Ishikawa (cell line): Measurements from ENCODE around the gene DCXR.

ENCODE experiments used
- CEBPB ChIP-seq: IDR thresholded peaks from 2 replicates; pipeline ENCODE4 v1.6.1; 2012
- CREB1 ChIP-seq: IDR thresholded peaks from 2 replicates; pipeline ENCODE4 v1.6.1; 2012; ENCODE audit warnings: low read depth
- EGR1 ChIP-seq: IDR thresholded peaks from 2 replicates; pipeline ENCODE4 v1.6.1; 2012
- EP300 ChIP-seq: IDR thresholded peaks from 2 replicates; pipeline ENCODE4 v1.6.1; 2012; ENCODE audit warnings: borderline replicate concordance
- NFIC ChIP-seq: IDR thresholded peaks from 2 replicates; pipeline ENCODE4 v1.6.1; 2012
- RAD21 ChIP-seq: IDR thresholded peaks from 2 replicates; pipeline ENCODE4 v1.6.1; 2012; ENCODE audit warnings: low read depth
- REST ChIP-seq: IDR thresholded peaks from 2 replicates; pipeline ENCODE4 v1.6.1; 2012; ENCODE audit warnings: low read depth, mild to moderate bottlenecking
- TAF1 ChIP-seq: IDR thresholded peaks from 2 replicates; pipeline ENCODE4 v1.6.1; 2012; ENCODE audit warnings: low read depth, mild to moderate bottlenecking
- TCF12 ChIP-seq: IDR thresholded peaks from 2 replicates; pipeline ENCODE4 v1.6.1; 2012; ENCODE audit warnings: low read depth
- YY1 ChIP-seq: IDR thresholded peaks from 2 replicates; pipeline ENCODE4 v1.6.1; 2012; ENCODE audit warnings: low read depth
- ZBTB7A ChIP-seq: IDR thresholded peaks from 2 replicates; pipeline ENCODE4 v1.6.1; 2012; ENCODE audit warnings: low read depth
- TF ChIP-seq, protein P1 (sequence below): IDR thresholded peaks from 2 replicates; pipeline ENCODE4 v1.6.1; 2012
- TF ChIP-seq, protein P2 (sequence below): IDR thresholded peaks from 2 replicates; pipeline ENCODE4 v1.6.1; 2012

- TF ChIP-seq YY1 (no peak), EGR1 (no peak), CEBPB (no peak), RAD21 (no peak), REST (no peak), ZBTB7A (peak; percentile 80), EP300 (no peak), CREB1 (no peak), TAF1 (no peak), NFIC (no peak), TCF12 (no peak)
- TF ChIP-seq, protein P1, sequence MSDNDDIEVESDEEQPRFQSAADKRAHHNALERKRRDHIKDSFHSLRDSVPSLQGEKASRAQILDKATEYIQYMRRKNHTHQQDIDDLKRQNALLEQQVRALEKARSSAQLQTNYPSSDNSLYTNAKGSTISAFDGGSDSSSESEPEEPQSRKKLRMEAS, result no peak
- TF ChIP-seq, protein P2, sequence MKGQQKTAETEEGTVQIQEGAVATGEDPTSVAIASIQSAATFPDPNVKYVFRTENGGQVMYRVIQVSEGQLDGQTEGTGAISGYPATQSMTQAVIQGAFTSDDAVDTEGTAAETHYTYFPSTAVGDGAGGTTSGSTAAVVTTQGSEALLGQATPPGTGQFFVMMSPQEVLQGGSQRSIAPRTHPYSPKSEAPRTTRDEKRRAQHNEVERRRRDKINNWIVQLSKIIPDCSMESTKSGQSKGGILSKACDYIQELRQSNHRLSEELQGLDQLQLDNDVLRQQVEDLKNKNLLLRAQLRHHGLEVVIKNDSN, result no peak
Observed at GRCh38 chr17:82031303-82031884, 6.1 kb downstream of the DCXR start, which contains the start of gene RAC3.
